Tibial nerve (tissue), 4 donors: ENCODE data around the gene ECT2. TPM values are rescaled to one million over a fixed set of nuclear protein-coding genes. Genes with fewer than 3 reads are reported as not detected.

Experiments used
- DNase-seq, 2 donors: peaks; one replicate each; pipeline ENCODE4 v3.0.0-alpha.2; 2019; ENCODE audit warnings: low spot score in 2 of 2
- H3K27ac ChIP-seq, 4 donors: fragments of 200-600 bp; sonication (generic) in 3 of 4; one replicate each; pipeline ENCODE4 v1.5.1; 2017 to 2019; ENCODE audit warnings: mild to moderate bottlenecking in 1 of 4
- H3K27me3 ChIP-seq, 2 donors: fragments of 200-600 bp; sonication (generic) in 1 of 2; one replicate each; pipeline versions ENCODE4 v1.5.1 to v1.6.0; 2017 to 2019
- H3K36me3 ChIP-seq, 3 donors: fragments of 200-600 bp; sonication (generic); one replicate each; pipeline ENCODE4 v1.5.1; 2018 to 2019
- H3K4me1 ChIP-seq, 4 donors: fragments of 200-600 bp; sonication (generic) in 3 of 4; one replicate each; pipeline ENCODE4 v1.5.1; 2017 to 2019
- H3K4me3 ChIP-seq, 4 donors: fragments of 200-600 bp; sonication (generic) in 3 of 4; one replicate each; pipeline ENCODE4 v1.5.1; 2017 to 2019; ENCODE audit warnings: mild to moderate bottlenecking in 1 of 4, moderate library complexity in 1 of 4
- H3K9me3 ChIP-seq, 4 donors: fragments of 200-600 bp; sonication (generic) in 3 of 4; one replicate each; pipeline ENCODE4 v1.5.1; 2017 to 2019
- CTCF ChIP-seq, 5 experiments: fragments of 200-600 bp in 3 of 5; fragments of 450-650 bp in 2 of 5; sonication (generic) in 3 of 5; IDR thresholded peaks; one replicate each; pipeline ENCODE4 v1.5.1; 2016 to 2019; ENCODE audit warnings: antibody characterized with exemption in 5 of 5, mild to moderate bottlenecking in 3 of 5, moderate library complexity in 2 of 5
- EP300 ChIP-seq, 2 donors: sonication (generic); formaldehyde crosslinking; IDR thresholded peaks; one replicate each; pipeline ENCODE4 v1.6.1; 2017; ENCODE audit warnings: antibody characterized with exemption in 2 of 2, mild to moderate bottlenecking in 1 of 2
- POLR2A ChIP-seq, 2 donors: fragments of 450-650 bp; IDR thresholded peaks; one replicate each; pipeline ENCODE4 v1.6.1; 2017; ENCODE audit warnings: antibody characterized with exemption in 2 of 2, mild to moderate bottlenecking in 2 of 2, moderate library complexity in 2 of 2
- WGBS, 2 donors: methylation state at CpG; one replicate each; pipeline ENCODE4 v1.1.5; 2018; 5-methylcytosine and 5-hydroxymethylcytosine counted together
- total RNA-seq, 4 donors: library from RNA; depleted of rRNA; stranded (reverse); fragments of >200 nt; gene quantifications; one replicate each; pipeline ENCODE4 v1.1.0, GENCODE V29; 2016

Gene ECT2
- total RNA-seq, 4 donors from 2014 or later = 3.1 to 9.0 (median 7.0) TPM

- H3K27ac ChIP-seq = peak overlapping the region; percentile 81 to 87 (median 82)
- DNase-seq = peak; percentile 17 to 18
- H3K9me3 ChIP-seq = no peaks in the 10 kb centered on the region
- no peak for TF ChIP-seq EP300 (IDR thresholded peaks at IDR 0.05)
- TF ChIP-seq CTCF (IDR thresholded peaks at IDR 0.05) = no peak
- TF ChIP-seq POLR2A (IDR thresholded peaks at IDR 0.05) = no peak
- H3K36me3 ChIP-seq = no peaks in the 10 kb centered on the region
- peak overlapping the region; percentile 53 to 87 (median 75) for H3K4me3 ChIP-seq
- 1 to 4% methylated on average over 17 of the region's 17 CpGs for WGBS, 2 donors
- H3K4me1 ChIP-seq = peaks cover 0 to 35% (median 4%) of the 10 kb centered on the region in 4 donors
- H3K27me3 ChIP-seq = no peaks in the 10 kb centered on the region
Observed at GRCh38 chr3:172709774-172710663, 40.5 kb upstream of the ECT2 start.

- DNase-seq = peak; percentile 66 to 81
- H3K27me3 ChIP-seq = no peaks in the 10 kb centered on the region
- no peaks in the 10 kb centered on the region for H3K36me3 ChIP-seq
- H3K4me3 ChIP-seq = peak within 1 kb of the TSS; percentile 53 to 87 (median 75)
- TF ChIP-seq CTCF (IDR thresholded peaks at IDR 0.05) (peak; percentile 75 to 88 (median 85)), EP300 (IDR thresholded peaks at IDR 0.05) (peak in 1 of 2 donors; percentile 79), POLR2A (IDR thresholded peaks at IDR 0.05) (peak in 1 of 2 donors; percentile 67)
- no peaks in the 10 kb centered on the region for H3K9me3 ChIP-seq
- 0% methylated on average over 29 to 41 of the region's 41 CpGs for WGBS, 2 donors
- peaks cover 0 to 35% (median 4%) of the 10 kb centered on the region in 4 donors for H3K4me1 ChIP-seq
- H3K27ac ChIP-seq = peak within 1 kb of the TSS; percentile 81 to 87 (median 82)
Observed at GRCh38 chr3:172710664-172711453, 39.7 kb upstream of the ECT2 start, which contains the start of gene NCEH1. Gene NCEH1 (minus strand): TSS chr3:172711067. CDS start chr3:172710984, 83 bp downstream.

GRCh38 chr3:172711454-172711795, 39.1 kb upstream of the ECT2 start:
- TF ChIP-seq CTCF (IDR thresholded peaks at IDR 0.05) (no peak), POLR2A (IDR thresholded peaks at IDR 0.05) (no peak), EP300 (IDR thresholded peaks at IDR 0.05) (no peak)
- peak overlapping the region; percentile 81 to 87 (median 82) for H3K27ac ChIP-seq
- H3K36me3 ChIP-seq = no peaks in the 10 kb centered on the region
- no peaks in the 10 kb centered on the region for H3K9me3 ChIP-seq
- peak overlapping the region; percentile 53 to 87 (median 75) for H3K4me3 ChIP-seq
- no peaks in the 10 kb centered on the region for H3K27me3 ChIP-seq
- 30 to 40% methylated on average over 2 of the region's 2 CpGs for WGBS, 2 donors
- peaks cover 0 to 35% (median 4%) of the 10 kb centered on the region in 4 donors for H3K4me1 ChIP-seq
- DNase-seq = no peak

GRCh38 chr3:172713316-172713715, 37.2 kb upstream of the ECT2 start:
- DNase-seq = peak in 1 of 2 donors; percentile 17

More at GRCh38 chr3:172713316-172713715, 37.2 kb upstream of the ECT2 start:
- TF ChIP-seq POLR2A (IDR thresholded peaks at IDR 0.05) (no peak), EP300 (IDR thresholded peaks at IDR 0.05) (no peak), CTCF (IDR thresholded peaks at IDR 0.05) (no peak)
- 57 to 65% methylated on average over 3 of the region's 3 CpGs for WGBS, 2 donors
- H3K9me3 ChIP-seq = peaks cover 0 to 1% (median 0%) of the 10 kb centered on the region in 4 donors
- no peaks in the 10 kb centered on the region for H3K36me3 ChIP-seq
- no peak overlapping the region for H3K4me3 ChIP-seq
- H3K27me3 ChIP-seq = no peaks in the 10 kb centered on the region
- H3K4me1 ChIP-seq = peaks cover 0 to 26% (median 4%) of the 10 kb centered on the region in 4 donors
- no peak overlapping the region for H3K27ac ChIP-seq
